HG03469 (cell line): Measurements from ENCODE around the gene KRTAP20-1.

Experiments used
- ATAC-seq: cut with Tn5 transposase; IDR thresholded peaks from one replicate; pipeline ENCODE4 v1.9.1; 2021; ENCODE audit warnings: mild to moderate bottlenecking, moderate library complexity, moderate number of reproducible peaks; ENCODE audit not compliant: unreplicated experiment

Gene KRTAP20-1

GRCh38 chr21:30642564-30642963, 26.3 kb downstream of the KRTAP20-1 start, which contains the start of gene KRTAP20-3:
TSS of gene KRTAP20-3 (plus strand) at chr21:30642864.
- ATAC-seq: no peak

GRCh38 chr21:30646904-30647414, 30.7 kb downstream of the KRTAP20-1 start:
- no peak for ATAC-seq

- ATAC-seq: no peak
Observed at GRCh38 chr21:30652891-30653290, 36.7 kb downstream of the KRTAP20-1 start.
